Transverse colon (tissue), 3 donors: ENCODE data around the gene JAG1.

Experiments
- POLR2A ChIP-seq: fragments of 450-650 bp; IDR thresholded peaks from one replicate; pipeline ENCODE4 v1.6.1; 2016; ENCODE audit warnings: antibody characterized with exemption, mild to moderate bottlenecking, moderate library complexity
- TF ChIP-seq, protein P1 (sequence below), 5 experiments: fragments of 200-600 bp in 3 of 5; fragments of 450-650 bp in 2 of 5; sonication (generic) in 3 of 5; IDR thresholded peaks; 1 replicate in 2 of 5; 2 replicates in 3 of 5; pipeline ENCODE4 v1.5.1; 2016 to 2017; ENCODE audit warnings: antibody characterized with exemption in 5 of 5, inconsistent platforms in 3 of 5, mild to moderate bottlenecking in 2 of 5, moderate library complexity in 1 of 5

DNA sequence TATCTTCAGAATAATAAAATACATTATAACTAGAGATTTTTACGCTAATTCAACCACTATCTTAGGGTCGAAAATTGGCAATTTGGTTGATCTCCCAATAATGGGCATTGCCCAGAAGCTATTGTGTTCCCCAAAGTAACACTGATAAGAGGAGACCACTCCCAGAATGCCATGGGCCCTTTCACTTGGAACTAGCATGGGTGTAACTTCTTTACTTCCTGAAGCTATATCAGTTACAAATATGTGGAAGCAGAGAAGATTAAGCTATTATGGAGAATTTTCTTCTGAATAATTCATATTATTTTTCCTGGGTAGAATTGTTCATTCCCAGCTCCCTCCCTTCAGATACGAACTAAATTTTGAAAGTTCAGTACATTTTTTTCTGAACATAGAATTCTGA, 48.2 kb upstream of the JAG1 start:
- TF ChIP-seq, protein P1, sequence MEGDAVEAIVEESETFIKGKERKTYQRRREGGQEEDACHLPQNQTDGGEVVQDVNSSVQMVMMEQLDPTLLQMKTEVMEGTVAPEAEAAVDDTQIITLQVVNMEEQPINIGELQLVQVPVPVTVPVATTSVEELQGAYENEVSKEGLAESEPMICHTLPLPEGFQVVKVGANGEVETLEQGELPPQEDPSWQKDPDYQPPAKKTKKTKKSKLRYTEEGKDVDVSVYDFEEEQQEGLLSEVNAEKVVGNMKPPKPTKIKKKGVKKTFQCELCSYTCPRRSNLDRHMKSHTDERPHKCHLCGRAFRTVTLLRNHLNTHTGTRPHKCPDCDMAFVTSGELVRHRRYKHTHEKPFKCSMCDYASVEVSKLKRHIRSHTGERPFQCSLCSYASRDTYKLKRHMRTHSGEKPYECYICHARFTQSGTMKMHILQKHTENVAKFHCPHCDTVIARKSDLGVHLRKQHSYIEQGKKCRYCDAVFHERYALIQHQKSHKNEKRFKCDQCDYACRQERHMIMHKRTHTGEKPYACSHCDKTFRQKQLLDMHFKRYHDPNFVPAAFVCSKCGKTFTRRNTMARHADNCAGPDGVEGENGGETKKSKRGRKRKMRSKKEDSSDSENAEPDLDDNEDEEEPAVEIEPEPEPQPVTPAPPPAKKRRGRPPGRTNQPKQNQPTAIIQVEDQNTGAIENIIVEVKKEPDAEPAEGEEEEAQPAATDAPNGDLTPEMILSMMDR (IDR thresholded peaks at IDR 0.05): no peak
- TF ChIP-seq POLR2A: no peak
